ENCODE data around the gene RAI1.

RAI1 gene

DNA sequence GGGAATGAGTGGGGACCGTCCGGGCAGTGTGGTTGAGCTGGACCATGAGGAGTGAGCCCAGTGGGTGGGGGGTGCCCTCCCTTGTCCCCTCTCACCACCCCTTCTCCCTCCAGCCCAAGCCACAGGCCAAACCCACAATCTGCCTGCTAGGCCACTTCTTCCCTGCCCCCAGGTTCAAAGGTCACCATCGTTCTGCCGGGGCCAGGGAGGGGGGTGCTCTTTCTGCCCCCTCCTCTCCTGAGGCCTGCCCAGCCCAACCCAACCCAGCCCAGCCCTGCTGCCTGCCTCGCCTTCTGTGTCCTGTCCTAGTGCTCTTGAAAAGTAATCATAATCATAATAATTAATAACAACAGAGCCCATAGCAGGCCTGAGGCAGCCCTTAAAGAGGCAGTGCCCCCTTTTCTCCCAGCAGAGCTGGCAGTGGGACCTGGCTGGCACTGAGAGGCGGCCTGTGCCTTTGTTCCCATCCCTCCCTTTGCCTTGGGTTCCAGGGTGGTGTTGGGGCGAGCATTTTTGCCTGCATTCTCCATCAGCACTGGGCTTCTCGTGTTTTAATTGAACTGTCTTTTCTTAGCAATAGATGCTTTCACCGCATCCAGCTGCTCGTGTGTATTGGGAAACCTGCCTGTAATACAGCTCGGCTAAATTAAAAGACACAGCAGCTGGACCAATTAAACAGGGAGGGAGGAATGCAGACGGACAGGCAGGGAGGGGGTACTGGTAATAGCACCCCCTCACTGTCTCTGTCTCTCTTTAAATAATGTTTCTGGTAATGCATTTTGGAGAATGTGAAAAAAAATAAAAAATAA lies 108.8 kb downstream of the RAI1 start:
- no peak for DNase-seq

- no peak for DNase-seq
These were observed 109.6 kb downstream of the RAI1 start for GRCh38 chr17:17790637-17791464.

- DNase-seq, result no peak
These were observed 110.8 kb downstream of the RAI1 start for GRCh38 chr17:17792037-17792550.

DNA sequence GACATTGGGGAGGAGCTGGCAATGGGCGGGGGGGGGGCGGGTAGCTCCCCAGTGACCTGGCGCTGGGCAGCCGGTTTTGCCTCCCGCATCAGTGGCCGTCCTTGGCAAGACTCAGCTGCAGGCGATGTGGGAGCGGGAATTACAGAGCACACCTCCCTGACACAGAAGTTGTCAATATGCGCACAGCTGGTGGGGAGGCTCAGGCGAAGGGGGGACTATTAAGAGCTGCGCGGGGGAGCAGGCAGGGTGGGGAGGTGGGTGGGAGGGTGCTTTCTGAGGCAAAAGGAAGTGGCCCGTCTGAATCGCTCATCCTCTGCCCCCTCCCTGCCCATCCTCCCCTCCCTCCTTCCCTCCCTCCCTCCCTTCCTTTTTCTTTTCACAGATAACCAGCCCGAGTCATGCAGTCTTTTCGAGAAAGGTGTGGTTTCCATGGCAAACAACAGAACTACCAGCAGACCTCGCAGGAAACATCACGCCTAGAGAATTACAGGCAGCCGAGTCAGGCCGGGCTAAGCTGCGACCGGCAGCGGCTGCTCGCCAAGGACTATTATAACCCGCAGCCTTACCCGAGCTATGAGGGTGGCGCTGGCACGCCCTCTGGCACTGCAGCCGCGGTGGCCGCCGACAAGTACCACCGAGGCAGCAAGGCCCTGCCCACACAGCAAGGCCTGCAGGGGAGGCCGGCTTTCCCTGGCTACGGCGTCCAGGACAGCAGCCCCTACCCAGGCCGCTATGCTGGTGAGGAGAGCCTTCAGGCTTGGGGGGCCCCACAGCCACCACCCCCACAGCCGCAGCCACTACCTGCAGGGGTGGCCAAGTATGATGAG lies 111.5 kb downstream of the RAI1 start:
- peak; percentile 87 for DNase-seq

DNA sequence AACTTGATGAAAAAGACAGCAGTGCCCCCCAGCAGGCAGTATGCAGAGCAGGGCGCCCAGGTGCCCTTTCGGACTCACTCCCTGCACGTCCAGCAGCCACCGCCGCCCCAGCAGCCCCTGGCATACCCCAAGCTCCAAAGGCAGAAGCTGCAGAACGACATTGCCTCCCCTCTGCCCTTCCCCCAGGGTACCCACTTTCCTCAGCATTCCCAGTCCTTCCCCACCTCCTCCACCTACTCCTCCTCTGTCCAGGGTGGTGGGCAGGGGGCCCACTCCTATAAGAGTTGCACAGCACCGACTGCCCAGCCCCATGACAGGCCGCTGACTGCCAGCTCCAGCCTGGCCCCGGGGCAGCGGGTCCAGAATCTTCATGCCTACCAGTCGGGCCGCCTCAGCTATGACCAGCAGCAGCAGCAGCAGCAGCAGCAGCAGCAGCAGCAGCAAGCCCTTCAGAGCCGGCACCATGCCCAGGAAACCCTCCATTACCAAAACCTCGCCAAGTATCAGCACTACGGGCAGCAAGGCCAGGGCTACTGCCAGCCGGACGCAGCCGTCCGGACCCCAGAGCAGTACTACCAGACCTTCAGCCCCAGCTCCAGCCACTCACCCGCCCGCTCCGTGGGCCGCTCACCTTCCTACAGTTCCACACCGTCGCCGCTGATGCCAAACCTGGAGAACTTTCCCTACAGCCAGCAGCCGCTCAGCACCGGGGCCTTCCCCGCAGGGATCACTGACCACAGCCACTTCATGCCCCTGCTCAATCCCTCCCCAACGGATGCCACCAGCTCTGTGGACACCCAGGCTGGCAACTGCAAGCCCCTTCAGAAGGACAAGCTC lies 112.3 kb downstream of the RAI1 start:
- no peak for DNase-seq

DNA sequence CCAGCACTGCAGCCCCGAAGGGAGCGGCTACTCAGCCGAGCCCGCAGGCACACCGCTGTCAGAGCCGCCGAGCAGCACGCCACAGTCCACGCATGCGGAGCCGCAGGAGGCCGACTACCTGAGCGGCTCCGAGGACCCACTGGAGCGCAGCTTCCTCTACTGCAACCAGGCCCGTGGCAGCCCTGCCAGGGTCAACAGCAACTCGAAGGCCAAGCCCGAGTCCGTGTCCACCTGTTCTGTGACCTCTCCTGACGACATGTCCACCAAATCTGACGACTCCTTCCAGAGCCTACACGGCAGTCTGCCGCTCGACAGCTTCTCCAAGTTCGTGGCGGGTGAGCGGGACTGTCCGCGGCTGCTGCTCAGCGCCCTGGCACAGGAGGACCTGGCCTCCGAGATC lies 113.1 kb downstream of the RAI1 start:
- DNase-seq, result no peak

GRCh38 chr17:17795296-17795695 lies 114.0 kb downstream of the RAI1 start:
- no peak for DNase-seq

- no peak for DNase-seq
These were observed 114.9 kb downstream of the RAI1 start for GRCh38 chr17:17795946-17796786.

GRCh38 chr17:17796787-17797061 lies 115.5 kb downstream of the RAI1 start:
- DNase-seq, result no peak

DNA sequence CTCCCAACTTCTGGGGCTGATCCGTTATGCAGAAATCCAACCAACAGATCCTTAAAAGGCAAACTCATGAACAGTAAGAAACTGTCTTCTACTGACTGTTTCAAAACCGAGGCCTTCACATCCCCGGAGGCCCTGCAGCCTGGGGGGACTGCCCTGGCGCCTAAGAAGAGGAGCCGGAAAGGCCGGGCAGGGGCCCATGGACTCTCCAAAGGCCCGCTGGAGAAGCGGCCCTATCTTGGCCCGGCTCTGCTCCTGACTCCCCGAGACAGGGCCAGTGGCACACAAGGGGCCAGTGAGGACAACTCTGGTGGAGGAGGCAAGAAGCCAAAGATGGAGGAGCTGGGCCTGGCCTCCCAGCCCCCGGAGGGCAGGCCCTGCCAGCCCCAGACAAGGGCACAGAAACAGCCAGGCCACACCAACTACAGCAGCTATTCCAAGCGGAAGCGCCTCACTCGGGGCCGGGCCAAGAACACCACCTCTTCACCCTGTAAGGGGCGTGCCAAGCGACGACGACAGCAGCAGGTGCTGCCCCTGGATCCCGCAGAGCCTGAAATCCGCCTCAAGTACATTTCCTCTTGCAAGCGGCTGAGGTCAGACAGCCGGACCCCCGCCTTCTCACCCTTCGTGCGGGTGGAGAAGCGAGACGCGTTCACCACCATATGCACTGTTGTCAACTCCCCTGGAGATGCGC lies 116.0 kb downstream of the RAI1 start:
- no peak for DNase-seq

- DNase-seq, result no peak
These were observed 116.8 kb downstream of the RAI1 start for GRCh38 chr17:17798010-17798556.

DNA sequence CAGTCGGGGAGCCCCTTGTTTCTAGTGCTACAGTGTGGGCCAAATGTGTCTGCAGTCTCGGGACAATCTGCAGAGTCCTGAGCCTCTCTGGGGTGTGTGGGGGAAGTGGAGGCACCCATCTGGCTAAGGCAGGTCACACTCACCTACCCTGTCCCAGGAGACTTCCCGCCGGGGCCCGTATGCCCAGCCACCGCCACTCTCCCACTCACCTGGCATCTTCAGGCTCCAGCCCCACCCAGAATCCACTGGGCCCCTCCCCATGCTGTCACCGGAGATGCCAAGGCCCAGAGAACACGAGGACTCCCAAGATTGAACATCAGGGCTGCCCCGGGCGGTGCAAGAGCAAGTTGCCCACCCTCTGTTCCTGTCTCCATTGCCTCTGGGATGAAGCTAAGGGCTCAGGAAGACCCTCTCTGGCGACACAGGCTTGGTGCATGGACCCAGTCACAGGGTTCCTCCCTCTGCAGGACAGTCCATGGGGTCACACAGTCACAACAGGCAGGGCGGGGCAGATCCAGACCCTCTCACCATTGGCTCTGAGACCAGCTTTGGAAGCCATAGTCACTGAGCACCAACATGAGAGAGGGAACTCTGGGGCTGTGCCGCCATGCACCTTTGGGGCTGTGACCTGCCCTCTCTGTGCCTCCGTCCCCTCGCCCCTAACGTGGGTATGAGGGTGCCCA lies 117.5 kb downstream of the RAI1 start:
- no peak for DNase-seq

DNA sequence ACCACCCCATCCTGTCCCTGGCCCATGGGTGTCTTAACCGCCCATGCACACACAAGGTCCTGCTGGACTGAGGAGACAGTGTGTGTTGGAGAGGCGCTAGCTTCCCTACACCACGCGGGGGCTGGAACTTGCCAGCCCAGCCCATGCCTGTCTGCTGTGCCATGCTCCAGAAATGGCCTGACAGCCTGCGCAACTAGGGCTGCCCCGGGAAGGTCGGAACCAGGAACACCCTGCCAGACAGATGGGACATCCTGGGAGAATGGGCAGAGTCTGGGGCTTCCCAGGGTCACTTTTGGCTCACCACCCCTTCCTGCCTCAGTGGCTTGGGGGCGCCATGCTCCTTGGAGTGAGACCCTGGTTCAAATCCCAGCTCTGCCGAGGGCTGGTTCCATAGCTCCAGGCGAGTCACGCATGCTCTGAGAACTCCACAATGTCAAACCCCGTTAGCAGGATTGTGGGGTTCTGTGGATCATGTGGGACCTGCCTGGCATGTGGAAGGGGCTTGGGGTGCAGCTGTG lies 119.3 kb downstream of the RAI1 start:
- no peak for DNase-seq

DNA sequence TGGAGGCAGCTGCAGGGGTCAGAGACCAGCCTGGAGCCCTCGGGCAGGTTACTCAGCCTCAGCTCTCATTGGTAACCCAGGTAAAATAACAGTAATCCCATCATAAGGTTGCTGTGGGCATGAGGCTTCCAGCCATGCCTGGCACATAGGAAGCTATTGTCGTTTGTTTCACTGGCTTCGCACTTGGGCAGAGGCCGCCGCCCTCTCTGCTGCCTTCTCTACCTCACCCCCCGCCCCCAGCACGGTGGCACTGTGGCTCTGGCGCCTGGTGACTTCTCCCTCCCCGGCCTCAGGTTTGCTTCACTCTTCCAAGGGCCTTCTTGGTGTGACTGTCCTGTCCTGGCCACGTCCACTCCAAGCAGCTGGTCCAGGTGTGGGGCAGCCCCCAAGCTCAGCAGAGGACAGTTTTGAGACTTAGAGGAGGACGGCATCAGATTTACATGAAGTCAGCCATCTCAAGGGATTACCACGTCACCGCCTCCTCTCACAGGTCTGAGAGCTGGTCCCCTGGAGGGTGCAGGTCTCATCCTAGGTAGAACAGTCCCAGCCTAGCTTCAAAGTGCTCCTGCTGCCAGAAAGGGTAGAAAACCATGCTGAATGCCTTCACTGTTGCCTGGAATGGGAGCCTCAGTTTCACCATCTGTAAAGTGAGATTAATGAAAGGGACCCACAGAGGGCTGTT lies 120.7 kb downstream of the RAI1 start:
- DNase-seq, result no peak

DNA sequence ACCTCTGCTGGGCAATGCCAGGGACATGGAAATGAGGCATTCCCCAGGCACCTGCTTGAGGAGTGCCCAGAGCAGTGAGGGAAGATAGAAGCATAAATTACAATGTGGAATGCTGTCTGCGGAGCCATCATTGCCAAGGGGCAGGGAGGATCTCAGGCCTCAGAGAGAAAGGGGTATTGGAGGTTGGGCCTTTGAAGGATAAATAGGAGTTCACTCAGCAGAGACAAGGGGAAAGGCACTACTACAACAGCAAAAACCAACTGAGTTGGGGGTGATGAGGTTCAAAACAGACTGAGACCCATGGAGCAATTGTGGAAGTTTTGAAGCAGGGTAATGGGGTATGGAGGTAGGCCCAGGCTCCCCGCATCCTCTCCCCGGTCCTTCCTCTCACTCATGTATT lies 122.7 kb downstream of the RAI1 start:
- no peak for DNase-seq

- no peak for DNase-seq
These were observed 124.3 kb downstream of the RAI1 start for GRCh38 chr17:17805575-17805974.

- DNase-seq, result no peak
These were observed 124.8 kb downstream of the RAI1 start for GRCh38 chr17:17806035-17806434.

- DNase-seq, result no peak
These were observed 125.5 kb downstream of the RAI1 start for GRCh38 chr17:17806611-17807274.
